Osteoblast (primary cell): ENCODE data around the gene ASCC1. TPM values are rescaled to one million over a fixed set of nuclear protein-coding genes. Genes with fewer than 3 reads are reported as not detected.

Experiments
- DNase-seq: peaks from one replicate; pipeline ENCODE4 v3.0.0; 2011; ENCODE audit warnings: low spot score, mixed read lengths; ENCODE audit not compliant: insufficient read length; ENCODE audit errors: missing footprints
- H2AFZ ChIP-seq: 2 replicates; pipeline ENCODE4 v1.6.0; 2011; ENCODE audit warnings: mild to moderate bottlenecking, low read length
- H3K27ac ChIP-seq: 2 replicates; pipeline ENCODE4 v1.5.1; 2011; ENCODE audit warnings: mild to moderate bottlenecking, low read depth, low read length, moderate library complexity
- H3K27me3 ChIP-seq: 2 replicates; pipeline ENCODE4 v1.6.0; 2012; ENCODE audit warnings: mild to moderate bottlenecking, control low read depth, inconsistent platforms, low read length, moderate library complexity; ENCODE audit not compliant: insufficient read depth
- H3K36me3 ChIP-seq: 2 replicates; pipeline ENCODE4 v1.5.1; 2011; ENCODE audit warnings: mild to moderate bottlenecking, low read length, control low read depth, moderate library complexity; ENCODE audit not compliant: insufficient read depth
- H3K4me1 ChIP-seq: 2 replicates; pipeline ENCODE4 v1.5.1; 2011; ENCODE audit warnings: mild to moderate bottlenecking, low read length, control low read depth, moderate library complexity; ENCODE audit not compliant: insufficient read depth
- H3K4me2 ChIP-seq: 2 replicates; pipeline ENCODE4 v1.6.0; 2011; ENCODE audit warnings: mild to moderate bottlenecking, low read length; ENCODE audit not compliant: insufficient read depth
- H3K4me3 ChIP-seq: fragments of 200-600 bp; sonication (generic); 3 replicates; pipeline ENCODE4 v1.5.1; 2012; ENCODE audit warnings: mild to moderate bottlenecking, low read length, inconsistent platforms; ENCODE audit not compliant: insufficient read depth
- H3K79me2 ChIP-seq: 2 replicates; pipeline ENCODE4 v1.6.0; 2012; ENCODE audit warnings: mild to moderate bottlenecking, low read length, control low read depth, inconsistent platforms; ENCODE audit not compliant: insufficient read depth
- H3K9me3 ChIP-seq: 2 replicates; pipeline ENCODE4 v1.5.1; 2011; ENCODE audit warnings: low read depth, low read length, control low read depth
- H4K20me1 ChIP-seq: 2 replicates; pipeline ENCODE4 v1.6.0; 2012; ENCODE audit warnings: mild to moderate bottlenecking, low read length, control low read depth; ENCODE audit not compliant: insufficient read depth
- total RNA-seq: library from RNA; depleted of rRNA; stranded (reverse); fragments of >200 nt; gene quantifications from 2 replicates; pipeline ENCODE4 v1.2.3, GENCODE V29; 2012
- TF ChIP-seq, protein P1 (sequence below): IDR thresholded peaks from 2 replicates; pipeline ENCODE4 v1.5.1; 2011; ENCODE audit warnings: mild to moderate bottlenecking, low read depth, low read length, moderate library complexity; ENCODE audit errors: extremely low read depth

ASCC1 gene
- total RNA-seq, 1 donor: 40.2 TPM

DNA sequence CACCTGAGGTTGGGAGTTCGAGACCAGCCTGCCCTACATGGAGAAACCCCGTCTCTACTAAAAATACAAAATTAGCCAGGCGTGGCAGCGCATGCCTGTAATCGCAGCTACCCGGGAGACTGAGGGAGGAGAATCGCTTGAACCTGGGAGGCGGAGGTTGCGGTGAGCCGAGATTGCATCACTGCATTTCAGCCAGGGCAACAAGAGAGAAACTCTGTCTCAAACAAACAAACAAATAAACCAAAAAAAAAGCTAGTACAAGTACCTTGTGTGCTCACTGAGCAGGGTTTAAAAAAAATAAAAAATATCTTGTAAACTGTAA is 116.5 kb downstream of the ASCC1 start:
- TF ChIP-seq, protein P1, sequence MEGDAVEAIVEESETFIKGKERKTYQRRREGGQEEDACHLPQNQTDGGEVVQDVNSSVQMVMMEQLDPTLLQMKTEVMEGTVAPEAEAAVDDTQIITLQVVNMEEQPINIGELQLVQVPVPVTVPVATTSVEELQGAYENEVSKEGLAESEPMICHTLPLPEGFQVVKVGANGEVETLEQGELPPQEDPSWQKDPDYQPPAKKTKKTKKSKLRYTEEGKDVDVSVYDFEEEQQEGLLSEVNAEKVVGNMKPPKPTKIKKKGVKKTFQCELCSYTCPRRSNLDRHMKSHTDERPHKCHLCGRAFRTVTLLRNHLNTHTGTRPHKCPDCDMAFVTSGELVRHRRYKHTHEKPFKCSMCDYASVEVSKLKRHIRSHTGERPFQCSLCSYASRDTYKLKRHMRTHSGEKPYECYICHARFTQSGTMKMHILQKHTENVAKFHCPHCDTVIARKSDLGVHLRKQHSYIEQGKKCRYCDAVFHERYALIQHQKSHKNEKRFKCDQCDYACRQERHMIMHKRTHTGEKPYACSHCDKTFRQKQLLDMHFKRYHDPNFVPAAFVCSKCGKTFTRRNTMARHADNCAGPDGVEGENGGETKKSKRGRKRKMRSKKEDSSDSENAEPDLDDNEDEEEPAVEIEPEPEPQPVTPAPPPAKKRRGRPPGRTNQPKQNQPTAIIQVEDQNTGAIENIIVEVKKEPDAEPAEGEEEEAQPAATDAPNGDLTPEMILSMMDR: no peak
- no peaks in the 10 kb centered on the region for H3K9me3 ChIP-seq
- H4K20me1 ChIP-seq: peaks cover 5% of the 10 kb centered on the region
- peaks cover 22% of the 10 kb centered on the region for H3K4me1 ChIP-seq
- H2AFZ ChIP-seq: no peak overlapping the region
- no peak overlapping the region for H3K4me2 ChIP-seq
- H3K79me2 ChIP-seq: no peaks in the 10 kb centered on the region
- H3K27me3 ChIP-seq: no peaks in the 10 kb centered on the region
- H3K4me3 ChIP-seq: no peak overlapping the region
- H3K27ac ChIP-seq: no peak overlapping the region
- no peaks in the 10 kb centered on the region for H3K36me3 ChIP-seq
- no peak for DNase-seq

DNA sequence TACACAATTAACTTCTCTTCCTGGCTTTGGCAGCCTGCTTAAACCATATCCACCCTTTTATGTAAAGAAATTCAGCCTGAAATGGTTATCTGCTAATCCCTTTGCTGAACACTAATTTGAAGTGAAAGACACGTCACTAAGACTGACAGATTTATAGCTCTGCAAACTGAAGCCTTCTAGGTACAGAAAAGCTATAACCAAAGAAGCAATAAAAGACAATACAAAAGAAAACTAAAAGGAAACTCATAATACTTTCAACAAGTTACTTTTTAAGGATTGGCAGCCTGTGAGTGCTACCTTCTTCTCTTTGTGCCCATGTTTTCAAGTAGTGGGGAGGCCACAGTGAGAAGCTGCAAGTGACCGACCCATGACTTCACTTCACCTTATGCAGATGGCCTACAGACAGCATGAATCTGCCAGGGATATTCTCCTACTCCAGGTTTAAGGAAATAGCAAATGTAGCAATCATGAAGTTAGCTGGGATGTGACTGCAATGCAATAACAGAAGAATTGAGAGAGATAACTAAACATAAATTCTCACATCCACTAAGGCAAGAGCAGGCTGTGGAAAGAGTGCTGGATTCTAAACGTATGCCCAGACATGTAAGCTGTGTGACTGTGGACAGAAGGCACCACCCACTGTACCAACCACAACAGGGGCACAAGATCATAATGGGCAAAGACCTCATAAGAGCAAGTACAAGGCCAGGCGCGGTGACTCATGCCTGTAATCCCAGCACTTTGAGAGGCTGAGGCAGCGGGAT is 117.1 kb downstream of the ASCC1 start:
- DNase-seq: peak; percentile 70
- H3K36me3 ChIP-seq: no peaks in the 10 kb centered on the region
- H3K4me2 ChIP-seq: no peak overlapping the region
- H3K27me3 ChIP-seq: no peaks in the 10 kb centered on the region
- peaks cover 5% of the 10 kb centered on the region for H4K20me1 ChIP-seq
- H3K79me2 ChIP-seq: no peaks in the 10 kb centered on the region
- no peak overlapping the region for H3K27ac ChIP-seq
- H3K4me1 ChIP-seq: peaks cover 22% of the 10 kb centered on the region
- no peak overlapping the region for H2AFZ ChIP-seq
- TF ChIP-seq, protein P1: no peak
- H3K9me3 ChIP-seq: no peaks in the 10 kb centered on the region
- no peak overlapping the region for H3K4me3 ChIP-seq

DNA sequence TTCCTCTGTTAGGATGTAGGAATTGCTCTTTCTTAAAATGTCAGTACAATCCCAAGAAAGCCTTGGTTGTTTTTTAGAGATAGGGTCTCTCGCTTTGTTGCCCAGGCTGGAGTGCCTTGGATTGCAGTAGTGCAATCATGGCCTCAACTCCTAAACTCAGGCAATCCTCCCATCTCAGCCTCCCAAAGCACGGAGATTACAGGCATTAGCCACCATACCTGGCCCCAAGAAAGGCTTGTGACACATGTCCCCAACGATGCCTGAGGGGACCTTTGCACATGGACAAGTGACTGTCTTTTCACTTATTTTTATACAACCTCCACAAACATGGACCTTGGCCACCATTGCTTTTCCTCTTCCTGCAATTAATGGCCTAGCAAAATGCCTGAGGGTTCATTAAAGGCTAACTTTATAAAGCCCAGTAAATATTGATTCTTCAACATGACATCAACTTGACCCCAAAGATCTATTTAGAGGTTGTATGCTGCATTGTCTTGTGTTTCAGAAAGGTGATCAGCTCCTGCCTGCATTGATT is 117.7 kb downstream of the ASCC1 start:
- DNase-seq: no peak
- H3K4me3 ChIP-seq: no peak overlapping the region
- no peaks in the 10 kb centered on the region for H3K27me3 ChIP-seq
- TF ChIP-seq, protein P1: no peak
- H3K4me2 ChIP-seq: no peak overlapping the region
- H3K36me3 ChIP-seq: no peaks in the 10 kb centered on the region
- peaks cover 5% of the 10 kb centered on the region for H4K20me1 ChIP-seq
- peak overlapping the region; percentile 1 for H3K27ac ChIP-seq
- peaks cover 22% of the 10 kb centered on the region for H3K4me1 ChIP-seq
- H3K79me2 ChIP-seq: no peaks in the 10 kb centered on the region
- no peaks in the 10 kb centered on the region for H3K9me3 ChIP-seq
- H2AFZ ChIP-seq: no peak overlapping the region

DNA sequence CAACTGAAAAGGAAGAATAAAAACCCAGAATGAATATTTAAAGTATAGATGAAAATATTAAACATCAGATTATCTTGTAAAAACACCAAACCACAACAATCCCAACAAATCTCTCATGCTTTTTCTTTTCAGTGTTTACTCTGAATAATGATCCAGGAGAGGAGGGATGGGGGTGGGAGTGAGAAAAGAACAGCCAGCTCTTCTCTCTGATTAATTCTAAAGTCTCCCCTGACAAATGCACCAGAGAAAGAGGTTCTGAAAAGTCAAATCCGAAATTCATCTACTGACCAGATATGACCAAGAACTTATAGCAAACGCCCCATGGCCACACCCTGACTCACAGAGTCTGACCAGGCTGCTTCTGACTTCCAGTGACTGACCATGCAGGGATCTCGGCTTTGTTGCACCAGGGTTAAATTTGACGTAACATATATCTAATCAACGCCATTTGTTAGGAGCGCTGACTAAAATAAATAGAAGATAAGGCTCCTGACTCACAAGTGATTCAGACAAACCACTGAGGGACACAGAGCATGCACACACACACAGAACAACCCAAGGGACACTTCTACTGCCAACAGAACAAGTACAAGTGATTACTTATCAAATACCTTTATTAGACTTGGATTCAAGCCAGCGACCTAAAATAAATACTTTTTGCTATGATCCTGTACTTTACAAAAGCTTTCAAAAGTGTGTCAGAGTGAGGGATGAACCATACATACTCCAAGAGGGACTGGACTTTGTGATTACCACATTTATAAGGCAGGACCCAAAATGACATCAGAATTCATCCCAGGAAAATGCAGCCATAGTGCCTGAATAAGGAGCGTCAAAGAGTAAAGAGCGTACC is 118.4 kb downstream of the ASCC1 start:
- H3K9me3 ChIP-seq: no peaks in the 10 kb centered on the region
- H4K20me1 ChIP-seq: peaks cover 5% of the 10 kb centered on the region
- no peak overlapping the region for H3K4me3 ChIP-seq
- peaks cover 3% of the 10 kb centered on the region for H3K27me3 ChIP-seq
- H3K4me2 ChIP-seq: peak overlapping the region; percentile 21
- H3K4me1 ChIP-seq: peaks cover 22% of the 10 kb centered on the region
- H3K36me3 ChIP-seq: no peaks in the 10 kb centered on the region
- no peak overlapping the region for H2AFZ ChIP-seq
- TF ChIP-seq, protein P1: no peak
- DNase-seq: peak; percentile 95
- H3K79me2 ChIP-seq: no peaks in the 10 kb centered on the region
- H3K27ac ChIP-seq: peak overlapping the region; percentile 47
